ENCODE data around the gene CHCHD6.

CHCHD6 gene

DNA sequence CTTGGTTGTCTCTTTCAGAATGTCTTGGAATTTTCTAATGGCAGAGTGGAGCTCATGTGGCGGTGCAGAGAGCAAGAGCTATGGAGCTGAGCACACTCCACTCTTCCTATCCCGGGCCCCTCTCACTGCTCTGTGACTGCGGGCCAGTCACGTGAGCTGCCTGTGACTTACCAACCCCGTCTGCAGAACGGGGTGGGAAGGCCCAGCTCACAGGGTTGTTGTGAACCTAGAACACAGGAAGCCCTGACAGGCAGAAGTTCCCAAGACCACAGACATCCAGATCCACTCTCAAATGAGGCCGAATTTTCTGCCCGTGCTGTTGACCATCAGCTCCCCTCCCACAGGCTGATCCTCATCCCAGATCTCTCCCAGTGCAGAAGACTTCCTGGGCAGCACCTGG lies 243.4 kb downstream of the CHCHD6 start:
- TF ChIP-seq, protein P1, sequence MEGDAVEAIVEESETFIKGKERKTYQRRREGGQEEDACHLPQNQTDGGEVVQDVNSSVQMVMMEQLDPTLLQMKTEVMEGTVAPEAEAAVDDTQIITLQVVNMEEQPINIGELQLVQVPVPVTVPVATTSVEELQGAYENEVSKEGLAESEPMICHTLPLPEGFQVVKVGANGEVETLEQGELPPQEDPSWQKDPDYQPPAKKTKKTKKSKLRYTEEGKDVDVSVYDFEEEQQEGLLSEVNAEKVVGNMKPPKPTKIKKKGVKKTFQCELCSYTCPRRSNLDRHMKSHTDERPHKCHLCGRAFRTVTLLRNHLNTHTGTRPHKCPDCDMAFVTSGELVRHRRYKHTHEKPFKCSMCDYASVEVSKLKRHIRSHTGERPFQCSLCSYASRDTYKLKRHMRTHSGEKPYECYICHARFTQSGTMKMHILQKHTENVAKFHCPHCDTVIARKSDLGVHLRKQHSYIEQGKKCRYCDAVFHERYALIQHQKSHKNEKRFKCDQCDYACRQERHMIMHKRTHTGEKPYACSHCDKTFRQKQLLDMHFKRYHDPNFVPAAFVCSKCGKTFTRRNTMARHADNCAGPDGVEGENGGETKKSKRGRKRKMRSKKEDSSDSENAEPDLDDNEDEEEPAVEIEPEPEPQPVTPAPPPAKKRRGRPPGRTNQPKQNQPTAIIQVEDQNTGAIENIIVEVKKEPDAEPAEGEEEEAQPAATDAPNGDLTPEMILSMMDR (IDR thresholded peaks at IDR 0.05; ENCODE audit: extremely low read depth, insufficient read depth, missing control alignments): no peak
- peak; percentile 45 for DNase-seq (ENCODE audit: low spot score)
- in situ Hi-C loops (cut with MboI; ENCODE audit: low pct_unique_long_range_greater_than_20kb, low sequenced_read_pairs, unreplicated experiment): no loop called here

DNA sequence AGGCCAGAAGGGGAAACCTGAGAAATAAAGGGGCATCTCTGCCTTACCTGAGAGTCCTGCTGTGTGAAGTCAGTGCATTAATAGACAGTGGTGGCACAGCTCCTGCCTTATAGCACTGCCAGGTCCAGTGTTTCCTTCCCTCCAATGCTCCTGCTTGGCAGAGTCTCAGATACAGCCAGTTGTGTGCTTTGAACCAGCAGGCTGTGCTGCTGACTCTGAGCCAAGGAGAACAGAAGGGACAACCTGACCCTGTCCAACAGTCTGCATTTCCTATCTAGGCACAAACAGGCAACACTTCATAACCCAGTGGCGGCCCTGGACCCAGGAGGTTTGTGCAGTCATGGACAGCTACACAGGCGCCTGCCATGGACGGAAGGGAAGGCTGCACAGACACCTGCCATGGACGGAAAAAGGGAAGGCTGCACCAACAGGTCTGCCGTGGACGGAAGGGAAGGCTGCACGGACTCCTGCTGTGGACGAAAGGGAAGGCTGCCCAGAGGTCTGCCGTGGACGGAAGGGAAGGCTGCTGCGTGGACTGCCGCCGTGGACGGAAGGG lies 245.0 kb downstream of the CHCHD6 start:
- DNase-seq (ENCODE audit: low spot score): no peak
- in situ Hi-C loops (cut with MboI; ENCODE audit: low pct_unique_long_range_greater_than_20kb, low sequenced_read_pairs, unreplicated experiment): no loop called here
- TF ChIP-seq, protein P1 (IDR thresholded peaks at IDR 0.05; ENCODE audit: extremely low read depth, insufficient read depth, missing control alignments): no peak

DNA sequence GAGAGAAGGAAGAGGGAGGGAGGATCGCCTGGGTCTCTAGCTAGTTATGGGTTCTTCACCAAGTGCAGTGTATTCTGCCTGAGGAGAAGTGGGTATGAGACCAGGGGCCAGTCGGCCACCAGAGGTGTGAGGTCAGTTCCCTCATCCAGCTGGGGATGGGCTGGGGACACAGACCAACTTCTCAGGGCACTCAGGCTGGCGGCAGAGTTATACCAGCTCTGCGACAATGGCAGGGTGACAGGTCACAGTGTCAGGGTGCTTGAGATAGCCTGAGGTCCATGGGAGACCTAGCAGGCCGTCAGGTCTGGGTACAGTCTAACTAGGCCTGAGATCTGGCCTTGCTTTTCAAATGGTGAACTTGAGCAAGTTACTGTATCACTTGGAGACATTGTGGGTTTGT lies 247.5 kb downstream of the CHCHD6 start:
- TF ChIP-seq, protein P1 (IDR thresholded peaks at IDR 0.05; ENCODE audit: extremely low read depth, insufficient read depth, missing control alignments): no peak

DNA sequence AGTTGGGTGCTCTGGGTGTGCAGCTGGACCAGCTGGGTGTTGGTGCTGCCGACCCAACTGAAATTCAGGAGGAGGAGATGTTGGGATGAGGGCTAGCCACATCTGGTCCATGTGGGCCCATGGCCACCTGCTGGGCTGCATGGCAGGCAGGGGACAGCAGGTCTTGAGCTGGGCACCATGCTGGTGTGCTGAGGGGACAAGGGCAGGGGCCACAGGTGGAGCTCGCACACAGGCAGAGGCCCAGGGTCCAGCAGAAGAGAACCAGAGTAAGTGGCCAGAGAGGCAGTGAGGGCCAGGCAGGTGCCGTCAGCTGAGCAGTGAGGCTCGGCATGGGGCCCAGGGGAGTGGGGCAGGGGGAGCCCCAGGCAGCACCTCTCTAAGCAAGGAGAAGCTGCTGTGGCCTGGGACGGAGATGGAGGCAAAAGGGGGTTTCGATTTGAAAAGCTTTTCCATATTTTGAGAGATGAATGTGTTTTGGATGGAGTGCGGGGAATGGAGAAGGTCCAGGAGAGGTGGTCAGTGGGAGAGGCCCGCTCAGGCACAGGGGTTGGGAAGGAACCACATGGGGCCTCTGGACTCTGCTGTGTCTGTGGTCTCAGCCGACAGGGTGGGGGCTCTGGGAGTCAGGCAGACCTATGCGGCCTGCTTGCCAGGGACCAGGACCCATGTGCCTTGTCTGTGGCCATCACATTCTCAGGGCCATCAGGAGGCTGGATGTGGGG lies 248.4 kb downstream of the CHCHD6 start:
- no peak for DNase-seq (ENCODE audit: low spot score)
- TF ChIP-seq, protein P1 (IDR thresholded peaks at IDR 0.05; ENCODE audit: extremely low read depth, insufficient read depth, missing control alignments): no peak
- in situ Hi-C loops (cut with MboI; ENCODE audit: low pct_unique_long_range_greater_than_20kb, low sequenced_read_pairs, unreplicated experiment): no loop called here

More for the DNA sequence above, 247.5 kb downstream of the CHCHD6 start:
- DNase-seq (ENCODE audit: low spot score): no peak
- in situ Hi-C loops (cut with MboI; ENCODE audit: low pct_unique_long_range_greater_than_20kb, low sequenced_read_pairs, unreplicated experiment): no loop called here

DNA sequence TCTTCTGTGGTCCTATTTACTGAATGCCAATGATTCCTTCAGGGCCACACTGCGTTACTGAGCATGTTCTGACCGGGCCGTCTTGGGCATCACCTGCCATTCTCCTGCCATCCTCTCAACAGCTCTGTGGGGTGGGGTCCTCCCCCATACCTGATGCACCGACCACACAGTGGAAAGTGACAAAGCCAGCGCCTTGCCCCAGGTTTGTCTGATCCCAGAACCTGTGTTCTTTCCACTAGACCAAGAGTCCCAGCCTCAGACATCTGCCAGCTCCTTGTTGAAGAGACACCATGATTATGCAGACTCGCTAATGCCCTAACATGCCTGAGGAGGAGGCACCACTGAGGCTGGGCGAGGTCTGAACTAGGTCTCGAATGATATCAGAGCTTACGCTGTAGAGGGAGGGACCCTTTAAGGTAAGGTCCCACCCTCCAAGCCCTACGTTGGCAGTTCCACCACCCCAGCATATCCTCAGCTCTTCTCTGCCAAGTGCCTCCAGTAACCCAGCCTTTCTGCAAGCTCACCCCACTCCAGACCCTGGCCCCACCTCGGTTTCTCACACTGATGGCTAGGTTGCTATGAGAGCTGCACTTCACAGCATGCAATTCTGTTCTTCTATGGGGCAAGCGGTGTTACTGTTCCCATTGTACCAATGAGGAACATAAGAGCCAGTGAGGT lies 249.1 kb downstream of the CHCHD6 start:
- in situ Hi-C loops (cut with MboI; ENCODE audit: low pct_unique_long_range_greater_than_20kb, low sequenced_read_pairs, unreplicated experiment): no loop called here
- TF ChIP-seq, protein P1 (IDR thresholded peaks at IDR 0.05; ENCODE audit: extremely low read depth, insufficient read depth, missing control alignments): no peak
- DNase-seq (ENCODE audit: low spot score): no peak

DNA sequence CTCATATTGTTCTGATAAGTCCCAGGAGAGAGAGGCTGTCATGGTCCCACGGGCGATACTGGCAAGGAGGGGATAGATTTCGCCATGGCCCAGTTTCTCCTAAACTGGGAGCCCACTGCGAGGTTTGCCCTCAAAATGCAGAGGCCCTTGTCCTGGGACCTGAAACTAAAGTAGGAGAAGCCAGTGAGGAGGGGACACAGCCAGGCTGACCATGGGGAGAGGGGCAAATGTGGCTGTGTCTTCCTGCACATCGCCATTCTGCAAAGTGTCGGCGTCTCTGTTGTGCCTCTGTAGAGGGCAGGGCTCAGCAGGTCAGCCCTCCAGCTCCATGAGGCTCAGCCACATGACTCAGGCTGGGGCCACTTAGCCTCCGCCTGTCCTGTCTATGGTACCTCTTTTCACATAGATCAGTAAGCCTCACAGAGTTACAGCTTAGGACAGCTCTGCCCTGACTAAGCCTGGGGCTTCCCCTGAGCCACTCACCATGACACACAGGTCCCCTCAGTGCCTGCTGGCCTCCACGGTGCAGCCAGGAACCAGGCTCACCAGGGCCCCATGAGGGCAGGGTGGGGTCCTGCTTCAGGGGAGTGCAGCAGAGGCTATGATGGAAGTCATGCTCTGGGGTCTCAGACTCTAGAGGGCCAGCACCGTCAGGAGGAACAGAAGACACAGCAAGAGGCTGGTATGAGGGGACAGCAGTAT lies 250.3 kb downstream of the CHCHD6 start:
- peak; percentile 71 for DNase-seq (ENCODE audit: low spot score)
- in situ Hi-C loops (cut with MboI; ENCODE audit: low pct_unique_long_range_greater_than_20kb, low sequenced_read_pairs, unreplicated experiment): no loop called here
- TF ChIP-seq, protein P1 (IDR thresholded peaks at IDR 0.05; ENCODE audit: extremely low read depth, insufficient read depth, missing control alignments): no peak
